HG02759 (cell line): ENCODE results near the gene NVL.

Source experiments
- ATAC-seq: cut with Tn5 transposase; IDR thresholded peaks from one replicate; pipeline ENCODE4 v1.9.1; 2021; ENCODE audit warnings: mild to moderate bottlenecking, moderate library complexity; ENCODE audit not compliant: unreplicated experiment

Gene NVL

DNA sequence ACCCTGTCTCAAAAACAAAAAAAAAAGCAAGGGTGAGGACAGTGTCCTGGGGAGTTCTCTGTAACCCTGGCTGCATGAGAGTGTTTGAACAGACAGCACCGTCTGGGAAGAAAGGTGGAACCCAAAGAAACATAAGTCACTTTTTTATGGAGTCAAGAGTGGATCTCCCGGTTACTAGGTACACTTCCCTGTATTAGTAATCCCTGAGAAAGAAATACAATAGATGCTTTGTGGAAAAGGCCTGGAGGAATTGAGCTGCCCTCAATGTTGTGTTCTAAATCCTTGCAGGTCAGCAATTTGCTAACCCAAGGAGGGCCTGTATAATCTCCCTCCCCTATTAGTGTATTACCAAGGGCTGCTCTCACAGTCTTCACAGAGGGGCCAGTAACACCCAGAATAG, 130.3 kb downstream of the NVL start:
- ATAC-seq: no peak

DNA sequence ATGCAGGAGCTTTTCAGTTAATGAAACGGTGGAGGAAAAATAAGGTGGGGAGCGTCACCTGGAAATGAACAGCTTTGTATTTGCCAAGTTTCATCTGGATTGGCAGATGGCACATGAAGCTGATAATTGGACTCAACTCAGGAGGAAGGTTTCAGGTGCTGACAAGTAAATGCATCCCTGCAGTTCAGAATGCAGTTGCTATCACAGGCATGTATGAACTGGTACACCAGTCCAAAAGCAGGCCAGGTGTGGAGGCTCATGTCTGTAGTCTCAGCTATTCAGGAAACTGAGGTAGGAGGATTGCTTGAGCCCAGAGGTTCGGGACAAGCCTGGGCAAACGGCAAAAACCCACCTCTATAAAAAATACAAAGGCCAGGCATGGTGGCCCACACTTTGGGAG, 131.4 kb downstream of the NVL start:
- ATAC-seq: no peak

DNA sequence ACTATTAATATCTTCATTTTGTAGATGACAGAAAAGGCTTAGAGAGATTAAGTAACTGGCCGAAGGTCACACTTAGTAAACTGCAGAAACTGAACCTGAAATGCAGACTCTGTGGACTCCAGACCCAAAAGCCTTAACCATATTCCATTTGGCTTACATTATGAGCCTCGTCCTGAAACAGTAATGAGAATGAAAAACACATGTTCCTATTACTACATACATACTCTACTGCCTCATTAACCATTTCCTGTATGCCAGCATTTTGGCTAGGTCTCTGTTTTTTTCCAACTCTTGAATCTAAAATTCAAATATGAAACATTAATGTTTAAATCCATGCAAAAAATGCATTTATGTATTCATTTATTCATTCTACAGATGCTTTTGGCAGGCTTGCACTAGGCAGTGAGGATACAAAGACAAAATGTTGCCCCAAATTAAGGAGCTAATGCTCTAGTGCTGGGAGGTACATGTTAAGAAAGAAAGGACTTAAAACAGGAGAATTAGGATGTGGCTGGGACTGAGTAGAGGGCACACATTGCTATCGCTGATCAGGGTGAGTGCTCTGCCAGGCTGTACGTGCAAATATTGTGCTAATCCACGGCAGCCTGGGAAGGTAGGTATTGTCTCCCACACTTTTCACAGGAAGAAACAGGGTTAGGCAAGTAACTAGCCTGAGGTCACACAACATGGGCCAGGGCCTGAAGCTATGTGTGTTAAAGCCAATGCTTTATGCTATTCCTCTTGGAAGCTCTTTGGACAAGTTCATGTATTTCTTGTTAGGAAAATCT, 133.0 kb downstream of the NVL start:
- no peak for ATAC-seq

DNA sequence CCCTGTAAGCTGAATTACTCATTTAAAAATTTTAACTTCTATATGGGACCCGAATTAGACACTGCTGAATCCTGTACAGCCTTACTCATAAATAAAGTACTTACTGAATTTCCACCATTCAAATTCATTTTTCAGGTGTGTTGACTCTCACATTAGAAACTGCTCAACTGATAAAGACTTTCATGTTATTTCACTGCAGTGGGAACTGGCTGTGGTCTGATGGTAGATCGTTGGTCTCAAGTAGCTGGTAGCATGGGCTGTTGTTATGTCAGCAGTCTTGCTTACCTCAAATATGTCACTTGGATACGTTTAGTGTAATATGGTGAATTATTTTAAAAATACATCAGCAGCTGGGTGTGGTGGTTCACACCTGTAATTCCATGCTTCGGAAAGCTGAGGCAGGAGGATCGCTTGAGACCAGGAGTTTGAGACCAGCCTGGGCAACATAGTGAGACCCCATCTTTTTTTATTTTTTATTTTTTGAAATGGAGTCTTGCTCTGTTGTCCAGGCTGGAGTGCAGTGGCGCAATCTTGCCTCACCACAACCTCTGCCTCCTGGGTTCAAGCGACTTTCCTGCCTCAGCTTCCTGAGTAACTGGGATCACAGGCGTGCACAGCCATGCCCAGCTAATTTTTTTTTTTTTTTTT, 136.5 kb downstream of the NVL start:
- no peak for ATAC-seq

DNA sequence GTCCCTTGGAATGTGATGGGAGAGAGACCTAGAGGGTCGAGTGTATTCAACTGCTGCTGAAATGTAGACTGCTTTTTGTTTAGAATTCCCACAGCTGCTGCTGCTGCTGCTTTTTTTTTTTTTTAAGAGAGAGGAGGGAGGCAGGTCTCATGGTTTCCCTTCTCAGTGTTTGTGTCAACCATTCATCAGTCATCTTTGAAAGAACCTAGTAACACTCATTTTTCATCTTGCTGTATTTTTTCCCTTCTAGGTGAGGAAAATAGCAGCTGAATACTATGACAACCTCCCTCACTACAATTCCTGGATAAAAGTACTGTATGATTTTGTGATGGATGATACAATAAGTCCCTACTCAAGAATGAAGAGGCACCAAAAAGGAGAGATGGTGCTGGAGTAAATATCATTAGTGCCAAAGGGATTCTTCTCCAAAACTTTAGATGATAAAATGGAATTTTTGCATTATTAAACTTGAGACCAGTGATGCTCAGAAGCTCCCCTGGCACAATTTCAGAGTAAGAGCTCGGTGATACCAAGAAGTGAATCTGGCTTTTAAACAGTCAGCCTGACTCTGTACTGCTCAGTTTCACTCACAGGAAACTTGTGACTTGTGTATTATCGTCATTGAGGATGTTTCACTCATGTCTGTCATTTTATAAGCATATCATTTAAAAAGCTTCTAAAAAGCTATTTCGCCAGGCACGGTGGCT, 137.7 kb downstream of the NVL start:
- no peak for ATAC-seq

DNA sequence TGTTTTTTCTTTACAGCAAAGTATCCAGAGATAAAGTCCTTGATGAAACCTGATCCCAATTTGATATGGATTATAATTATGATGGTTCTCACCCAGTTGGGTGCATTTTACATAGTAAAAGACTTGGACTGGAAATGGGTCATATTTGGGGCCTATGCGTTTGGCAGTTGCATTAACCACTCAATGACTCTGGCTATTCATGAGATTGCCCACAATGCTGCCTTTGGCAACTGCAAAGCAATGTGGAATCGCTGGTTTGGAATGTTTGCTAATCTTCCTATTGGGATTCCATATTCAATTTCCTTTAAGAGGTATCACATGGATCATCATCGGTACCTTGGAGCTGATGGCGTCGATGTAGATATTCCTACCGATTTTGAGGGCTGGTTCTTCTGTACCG, 140.4 kb downstream of the NVL start:
- ATAC-seq: no peak

DNA sequence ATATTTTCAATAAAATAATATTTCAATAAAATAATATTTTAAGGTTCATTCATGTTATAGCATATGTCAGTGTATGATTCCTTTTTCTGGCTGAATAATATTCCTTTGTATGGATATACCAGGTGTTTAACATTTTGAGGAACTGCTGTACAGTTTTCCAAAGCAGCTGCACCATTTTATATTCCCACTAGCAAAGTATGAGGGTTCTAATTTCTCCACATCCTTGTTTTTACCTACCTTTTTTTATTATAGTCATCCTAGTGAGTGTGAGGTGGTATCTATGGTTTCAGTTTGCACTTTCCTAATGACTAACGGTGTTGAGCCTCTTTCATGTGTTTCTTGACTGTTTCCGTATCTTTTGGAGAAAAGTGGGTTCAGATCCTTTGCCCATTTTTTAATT, 141.7 kb downstream of the NVL start:
- no peak for ATAC-seq

DNA sequence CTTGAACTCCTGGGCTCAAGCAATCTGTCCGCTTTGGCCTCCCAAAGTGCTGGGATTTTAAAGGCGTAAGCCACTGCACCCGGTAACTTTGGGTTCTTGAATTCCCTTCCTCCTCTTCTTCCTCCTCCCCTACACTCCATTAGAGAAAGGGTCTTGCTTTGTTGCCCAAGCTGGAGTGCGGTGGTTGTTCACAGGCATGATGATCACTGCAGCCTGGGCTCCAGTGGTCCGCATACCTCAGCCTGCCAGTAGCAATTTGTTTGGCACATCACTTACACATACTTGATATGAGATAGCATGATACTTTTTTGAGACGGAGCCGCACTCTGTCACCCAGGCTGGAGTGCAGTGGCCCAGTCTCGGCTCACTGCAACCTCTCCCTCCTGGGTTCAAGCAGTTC, 144.8 kb downstream of the NVL start:
- no peak for ATAC-seq

DNA sequence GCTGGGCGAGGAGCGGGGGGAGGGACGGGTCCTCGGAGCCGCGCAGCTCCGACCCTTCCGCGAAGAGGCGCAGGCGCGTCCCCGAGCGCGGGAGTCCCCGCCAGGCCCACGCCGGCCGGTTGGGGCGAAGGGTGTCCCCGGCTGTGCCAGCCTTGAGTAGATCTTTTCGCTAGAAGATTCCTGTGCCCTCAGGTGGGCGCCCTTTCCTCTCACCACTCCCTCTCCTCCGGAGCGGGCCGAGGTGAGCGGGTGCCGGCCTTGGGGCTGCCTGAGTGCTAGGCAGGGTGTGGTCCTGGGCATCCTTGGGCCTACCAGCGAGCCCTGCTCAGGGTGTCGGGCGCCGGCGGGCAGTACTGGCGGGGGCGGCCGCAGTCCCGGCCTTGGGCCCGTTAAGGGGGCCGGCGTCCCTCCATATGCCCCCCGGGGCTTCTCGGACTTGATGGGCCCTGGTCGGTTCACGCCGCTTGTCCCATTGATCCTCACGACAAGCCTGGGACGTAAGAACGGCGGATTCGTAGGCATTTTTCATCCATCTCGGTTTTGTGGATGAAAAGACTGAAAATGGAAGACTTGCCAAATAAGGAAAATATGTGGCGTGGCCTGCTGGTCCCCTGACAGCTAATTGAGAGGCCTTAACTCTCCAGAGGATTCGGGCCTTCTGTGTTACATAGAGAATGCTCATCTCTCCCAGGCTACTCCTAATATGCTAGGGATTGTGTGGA, 146.2 kb downstream of the NVL start:
- peak; percentile 59 for ATAC-seq

DNA sequence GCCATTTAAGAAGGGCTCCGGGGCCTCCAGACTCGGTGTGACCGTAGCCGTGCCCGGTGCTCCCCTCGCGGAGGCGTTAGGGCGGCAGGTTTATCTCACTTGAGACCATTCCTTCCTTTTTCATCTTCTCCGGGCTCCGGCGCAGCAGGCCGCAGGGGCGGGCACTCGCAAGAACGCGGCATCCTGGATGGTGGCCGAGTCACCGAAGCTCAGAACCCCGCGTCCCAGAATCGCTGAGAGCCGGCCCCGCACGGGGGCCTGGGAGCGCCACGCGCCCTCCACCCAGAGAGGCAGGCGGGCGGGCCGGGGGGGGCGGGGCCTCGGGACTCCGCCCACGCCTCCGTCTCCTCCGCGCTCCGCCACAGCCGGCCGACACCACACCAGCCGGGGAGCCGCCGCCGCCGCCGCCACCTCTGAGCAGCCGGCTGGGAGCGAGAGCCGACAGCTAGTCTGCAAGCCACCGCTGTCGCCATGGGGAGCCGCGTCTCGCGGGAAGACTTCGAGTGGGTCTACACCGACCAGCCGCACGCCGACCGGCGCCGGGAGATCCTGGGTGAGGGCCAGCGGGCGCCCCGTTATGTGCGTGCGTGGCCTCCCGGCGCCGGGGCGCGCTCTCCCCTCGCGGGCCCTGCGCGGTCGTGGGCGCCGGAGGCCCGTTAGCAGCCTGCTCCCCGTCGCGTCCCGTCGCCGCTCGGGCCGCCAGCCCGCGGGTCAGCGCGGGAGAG, 146.9 kb downstream of the NVL start, which contains the start of gene DEGS1:
TSS of gene DEGS1 (plus strand) at position 375 of the 725 bp plus-strand sequence. CDS start at position 472, 97 bp downstream.
- ATAC-seq: peak; percentile 71

DNA sequence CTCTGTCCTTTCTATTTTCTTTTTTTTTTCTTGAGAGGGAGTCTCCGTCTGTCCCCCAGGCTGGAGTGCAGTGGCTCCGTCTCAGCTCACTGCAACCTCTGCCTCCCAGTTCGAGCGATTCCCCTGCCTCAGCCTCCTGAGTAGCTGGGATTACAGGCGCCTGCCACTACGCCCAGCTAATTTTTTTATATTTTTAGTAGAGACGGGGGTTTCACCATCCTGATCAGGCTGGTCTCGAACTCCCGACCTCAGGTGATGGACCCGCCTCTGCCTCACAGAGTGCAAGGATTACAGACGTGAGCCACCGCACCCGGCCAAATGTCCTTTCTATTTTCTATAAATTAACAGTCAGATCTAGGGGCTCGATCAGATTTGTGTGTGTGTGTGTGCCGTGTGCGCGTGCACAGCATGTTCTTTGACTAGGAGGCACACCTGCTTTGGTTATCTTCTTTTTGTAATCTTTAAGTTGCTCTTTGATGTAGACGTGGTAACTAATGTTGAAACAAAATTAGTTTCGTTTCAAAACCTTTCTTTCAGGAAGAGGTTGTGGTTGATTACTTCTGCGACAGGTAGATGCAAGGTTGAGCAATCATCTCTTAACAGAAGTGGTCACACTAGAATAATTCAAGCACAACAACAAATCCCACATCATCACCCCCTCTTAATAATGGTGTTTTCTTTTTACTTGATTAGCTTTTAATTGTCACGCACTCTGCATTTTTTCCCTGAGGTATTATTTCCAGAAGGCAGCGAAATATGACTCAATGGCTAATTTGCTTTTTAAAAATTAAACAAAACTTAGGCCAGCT, 147.7 kb downstream of the NVL start:
- ATAC-seq: peak; percentile 39

DNA sequence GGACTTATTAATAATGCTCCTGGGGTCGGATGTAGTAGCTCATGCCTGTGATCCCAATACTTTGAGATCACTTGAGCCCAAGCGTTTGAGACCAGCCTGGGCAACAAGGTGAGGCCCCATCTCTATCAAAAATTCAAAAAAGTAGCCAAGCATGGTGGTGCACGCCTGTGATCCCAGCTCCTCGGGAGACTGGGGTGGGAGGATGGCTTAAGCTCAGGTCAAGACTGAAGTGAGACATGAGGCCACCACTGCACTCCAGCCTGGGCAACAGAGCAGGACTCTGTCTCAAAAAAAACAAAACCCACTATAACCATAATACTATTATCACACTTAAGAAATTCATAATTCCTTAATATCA, 148.5 kb downstream of the NVL start:
- no peak for ATAC-seq

DNA sequence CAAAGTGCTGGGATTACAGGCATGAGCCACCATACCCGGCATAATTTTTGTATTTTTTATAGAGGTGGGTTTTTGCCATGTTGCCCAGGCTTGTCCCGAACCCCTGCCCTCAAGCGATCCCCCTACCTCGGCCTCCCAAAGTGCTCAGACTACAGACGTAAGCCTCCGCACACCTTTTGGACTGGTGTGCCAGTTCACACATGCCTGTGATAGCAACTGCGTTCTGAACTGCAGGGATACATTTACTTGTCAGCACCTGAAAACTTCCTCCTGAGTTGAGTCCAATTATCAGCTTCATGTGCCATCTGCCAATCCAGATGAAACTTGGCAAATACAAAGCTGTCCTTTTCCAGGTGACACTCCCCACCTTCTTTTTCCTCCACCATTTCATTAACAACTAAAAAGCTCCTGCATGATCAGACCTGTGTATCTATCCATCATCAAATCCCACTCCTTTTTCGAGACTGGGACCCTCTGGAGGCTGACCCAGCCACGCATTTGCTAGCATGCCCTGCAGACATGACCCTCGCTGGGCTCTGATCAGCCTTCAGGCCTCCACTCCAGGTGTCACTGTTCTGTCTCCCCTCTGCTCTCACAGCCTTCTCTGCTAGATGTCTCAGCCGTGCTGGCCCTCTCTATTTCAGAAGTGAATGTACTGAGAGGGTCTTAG, 149.1 kb downstream of the NVL start:
- no peak for ATAC-seq

DNA sequence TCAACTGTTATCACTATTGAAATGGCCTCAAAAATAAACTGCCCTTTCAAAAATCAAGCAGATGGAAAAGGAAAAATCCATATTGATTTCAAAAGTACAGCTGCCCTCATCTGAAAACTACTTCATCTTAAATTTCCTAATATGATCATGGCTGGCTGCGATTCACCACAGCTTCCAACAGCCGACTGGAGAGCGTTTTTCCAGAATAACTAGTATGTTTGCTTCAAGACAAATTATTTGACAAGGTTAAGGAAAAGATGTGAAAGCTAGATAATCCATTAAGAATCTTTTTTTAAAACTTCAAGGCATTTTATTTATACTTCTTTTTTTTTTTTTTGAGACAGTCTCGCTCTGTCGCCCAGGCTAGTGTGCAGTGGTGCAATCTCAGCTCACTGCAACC, 151.1 kb downstream of the NVL start:
- no peak for ATAC-seq

DNA sequence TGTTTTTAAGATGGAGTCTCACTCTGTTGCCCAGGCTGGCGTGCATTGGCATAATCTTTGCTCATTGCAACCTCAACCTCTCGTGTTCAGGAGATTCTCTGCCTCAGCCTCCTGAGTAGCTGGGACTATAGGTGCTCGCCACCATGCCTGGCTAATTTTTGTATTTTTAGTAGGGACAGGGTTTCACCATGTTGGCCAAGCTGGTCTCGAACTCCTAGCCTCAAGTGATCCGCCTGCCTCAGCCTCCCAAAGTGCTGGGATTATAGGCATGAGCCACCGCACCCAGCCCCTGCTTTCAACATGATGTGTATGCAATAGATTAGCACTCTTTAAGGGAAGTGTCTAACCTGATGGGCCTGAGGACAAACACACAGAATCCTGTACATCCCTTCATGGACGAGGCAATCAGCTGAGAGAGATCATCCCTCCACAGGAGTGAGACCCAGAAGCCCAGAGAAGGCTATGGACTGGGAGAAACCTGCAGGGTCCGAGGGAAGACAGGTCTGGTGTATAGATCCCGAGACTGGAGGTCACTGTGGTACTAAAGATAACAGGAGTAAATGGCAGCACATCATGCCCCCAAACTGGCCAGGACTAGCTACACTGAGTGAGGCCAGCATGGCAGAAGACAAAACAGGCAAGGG, 152.5 kb downstream of the NVL start:
- ATAC-seq: no peak
